Activated naive CD8-positive, alpha-beta T cell treated with anti-CD3 and anti-CD28 coated beads, Interleukin-2, amount 50 U/mL, for 16 hours (primary cell): ENCODE measurements around the gene TRAM2.

ENCODE experiments used
- DNase-seq: peaks from one replicate; pipeline ENCODE4 v3.0.0-alpha.2; 2020; ENCODE audit warnings: low read depth, low spot score

Gene TRAM2

DNA sequence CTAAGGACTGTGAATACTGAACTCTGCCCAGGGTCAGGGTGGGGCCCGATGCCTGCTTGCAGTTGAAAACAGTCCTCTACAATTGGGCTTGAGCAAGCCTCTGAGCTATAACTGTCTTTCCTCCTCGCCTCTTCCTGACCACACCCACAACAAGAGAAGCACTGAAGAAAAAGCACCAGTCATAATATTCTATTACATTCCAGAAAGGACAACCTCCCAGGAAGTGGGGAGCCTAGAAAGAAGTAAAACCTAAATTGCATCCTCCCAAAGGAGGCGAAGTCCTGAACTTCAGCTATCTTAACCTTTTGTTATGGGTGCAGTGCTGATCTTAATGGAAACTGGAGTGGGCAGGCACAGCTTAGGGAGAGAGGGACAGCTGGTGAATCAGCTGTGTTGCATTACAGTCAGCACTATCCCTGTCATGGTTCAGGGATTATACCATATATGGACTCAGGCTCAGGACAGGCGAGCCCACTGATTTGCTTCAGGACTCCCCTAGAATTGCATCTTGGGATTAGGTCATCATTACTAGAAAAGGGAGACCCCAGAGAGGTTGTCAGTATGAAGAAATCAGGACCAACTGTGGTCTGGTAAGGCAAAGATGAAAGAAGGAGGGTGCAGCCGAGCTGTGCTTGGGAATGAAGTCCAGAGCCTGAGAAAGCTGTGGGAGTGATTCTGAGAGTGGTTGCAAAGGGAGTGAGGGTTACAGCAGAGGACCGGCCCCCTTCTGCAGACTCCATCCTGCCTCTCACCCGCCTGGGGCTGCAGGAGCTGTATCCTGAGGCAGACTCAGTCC lies 18.3 kb upstream of the TRAM2 start:
- no peak for DNase-seq

DNA sequence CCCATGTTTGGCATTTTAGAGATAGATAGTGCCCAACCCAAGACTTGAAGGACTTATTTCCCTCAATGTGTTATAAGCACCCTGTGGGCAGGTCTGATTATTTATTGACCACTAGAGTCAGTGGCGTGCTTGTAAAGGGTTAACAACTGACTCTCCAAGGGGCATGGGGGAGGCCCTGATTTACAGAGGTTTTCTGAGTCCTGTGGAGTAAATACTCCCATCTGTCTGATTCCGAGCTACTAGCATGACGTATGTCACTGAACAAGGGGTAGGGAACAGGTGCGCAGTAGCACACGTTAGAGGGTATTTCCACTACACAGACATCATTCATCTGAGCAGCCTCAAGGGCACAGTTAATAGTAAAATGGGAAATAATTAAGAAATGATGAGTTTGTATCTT lies 17.4 kb upstream of the TRAM2 start:
- DNase-seq = no peak

DNA sequence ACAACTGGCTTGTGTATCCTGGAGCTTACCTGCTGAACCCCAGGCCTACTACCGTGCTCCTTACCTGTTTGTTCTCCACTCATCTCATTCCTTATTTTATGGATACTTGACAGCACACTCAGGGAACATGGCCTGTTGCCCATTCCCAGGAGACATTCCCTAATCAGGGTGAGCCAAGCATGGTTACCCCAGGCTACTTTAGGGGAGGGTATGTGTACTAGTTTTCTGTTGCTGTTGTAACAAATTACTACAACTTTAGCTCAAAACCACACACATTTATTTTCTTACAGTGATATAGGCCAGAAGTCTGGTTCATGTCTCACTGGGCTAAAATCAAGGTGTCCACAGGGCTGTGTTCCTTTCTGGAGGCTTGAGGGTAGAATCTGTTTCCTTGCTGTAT lies 15.0 kb upstream of the TRAM2 start:
- no peak for DNase-seq

DNA sequence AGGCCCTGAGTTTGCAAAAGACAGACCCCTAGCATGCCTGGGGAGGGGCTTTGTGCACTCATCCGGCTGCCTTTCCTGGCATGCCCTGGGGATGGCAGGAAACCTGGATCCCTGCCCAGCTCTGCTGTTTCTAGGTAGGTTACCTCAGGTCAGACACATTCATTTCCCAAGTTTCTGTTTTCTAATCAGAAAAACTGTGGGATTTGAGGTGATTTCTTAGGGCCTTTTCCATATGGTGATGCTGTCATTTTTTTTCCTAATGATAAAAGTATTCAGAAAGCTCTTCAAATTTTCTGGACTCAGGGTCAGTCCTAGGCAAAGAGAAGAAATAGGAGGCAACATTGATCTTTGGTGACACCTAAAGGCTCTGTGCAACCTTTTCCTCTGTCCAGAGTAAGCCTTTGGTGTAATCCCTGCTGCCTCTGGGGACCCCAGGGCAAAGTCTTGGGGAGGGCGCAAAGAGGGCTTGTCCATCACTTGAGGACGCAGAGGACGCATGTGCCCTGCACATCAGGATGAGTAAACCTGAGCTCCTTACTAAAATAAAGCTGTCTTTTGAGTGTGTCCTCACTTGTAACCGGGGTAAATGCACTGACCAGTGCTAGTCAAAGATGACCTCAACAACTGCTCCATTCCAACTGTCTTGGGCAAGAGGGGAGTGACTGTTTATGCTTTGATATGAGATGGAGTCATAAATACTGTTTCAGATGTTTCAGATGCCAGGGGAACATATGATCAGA lies 13.5 kb upstream of the TRAM2 start:
- no peak for DNase-seq

DNA sequence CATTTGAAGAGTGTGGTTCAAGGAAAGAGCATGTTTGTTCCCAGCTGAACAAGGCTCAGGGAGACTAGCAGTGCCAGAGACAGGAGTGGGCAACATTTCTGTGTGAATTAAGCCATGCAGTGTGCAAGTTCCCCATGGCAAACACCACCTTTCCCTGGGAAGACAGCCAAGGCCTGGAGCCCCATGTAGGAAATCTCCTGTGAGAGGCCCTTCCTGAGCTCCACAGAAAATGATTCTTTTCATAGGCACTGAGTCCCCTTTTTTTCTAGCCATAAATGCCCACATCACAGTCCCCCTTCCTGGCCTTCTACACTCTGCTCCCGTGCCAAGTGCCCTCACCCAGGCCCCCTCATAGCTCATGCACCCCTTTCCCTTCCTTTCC lies 11.8 kb upstream of the TRAM2 start:
- no peak for DNase-seq

DNA sequence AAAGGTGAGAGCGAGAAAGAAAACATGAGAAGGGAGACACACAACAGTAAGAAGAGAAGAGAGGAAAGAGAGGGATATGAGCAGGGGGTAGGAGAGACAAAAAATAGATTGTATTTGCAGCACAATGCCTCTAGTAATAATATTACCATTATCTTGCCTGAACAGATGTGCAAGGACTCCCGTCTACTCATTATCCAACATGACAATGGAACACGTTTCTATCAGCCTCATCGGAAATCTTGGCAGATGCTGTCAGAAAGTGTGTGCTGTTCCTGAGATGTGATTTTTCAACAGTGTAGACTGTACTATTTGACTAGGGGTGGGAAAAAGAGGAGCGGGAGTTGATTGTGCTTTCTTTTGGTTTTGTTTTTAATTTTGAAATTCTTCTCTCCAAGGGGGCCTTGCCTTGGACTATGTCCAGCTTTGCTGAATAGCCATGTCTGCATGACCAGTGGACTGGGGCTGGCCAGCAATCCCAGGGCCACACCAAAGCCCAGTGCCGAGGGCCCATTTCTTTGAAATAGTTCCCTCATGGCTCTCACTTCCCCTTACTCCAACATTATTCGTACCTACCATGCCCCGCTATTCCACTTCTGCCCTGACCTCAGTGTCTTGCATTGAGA lies 11.3 kb upstream of the TRAM2 start:
- DNase-seq = no peak

DNA sequence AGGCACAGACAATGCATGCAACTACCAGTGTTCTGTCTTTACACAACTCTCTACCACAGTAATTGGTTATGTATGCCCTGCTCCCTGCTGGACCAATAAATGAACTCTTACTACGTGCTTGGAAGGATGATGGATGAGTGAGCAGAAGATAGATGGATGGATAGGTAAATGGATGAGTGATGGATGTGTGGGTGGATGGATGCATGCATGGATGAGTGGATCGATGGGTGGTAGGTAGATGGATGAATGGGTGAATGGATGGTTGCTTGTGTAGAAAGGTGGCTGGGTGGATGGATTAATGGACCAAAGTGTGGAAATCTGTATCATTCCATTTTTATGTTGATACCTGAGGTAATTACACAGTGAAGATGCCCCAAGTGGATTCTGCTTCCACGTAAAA lies 10.1 kb upstream of the TRAM2 start:
- DNase-seq = no peak

DNA sequence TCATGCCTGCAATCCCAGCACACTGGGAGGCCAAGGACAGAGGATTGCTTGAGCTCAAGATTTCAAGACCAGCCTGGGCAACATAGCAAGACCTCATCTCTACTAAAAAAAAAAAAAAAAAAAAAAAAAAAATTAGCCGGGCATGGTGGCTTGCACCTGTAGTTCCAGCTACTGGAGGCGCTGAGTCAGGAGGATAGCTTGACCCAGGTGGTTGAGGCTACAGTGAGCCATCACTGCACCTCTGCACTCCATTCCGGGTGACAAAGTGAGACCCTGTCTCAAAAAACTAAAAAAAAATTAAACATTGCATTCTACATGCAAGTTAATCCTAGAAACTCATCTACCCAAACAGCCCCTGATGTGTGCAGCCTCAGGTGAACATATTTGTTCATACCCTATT lies 7.3 kb upstream of the TRAM2 start:
- DNase-seq = no peak

DNA sequence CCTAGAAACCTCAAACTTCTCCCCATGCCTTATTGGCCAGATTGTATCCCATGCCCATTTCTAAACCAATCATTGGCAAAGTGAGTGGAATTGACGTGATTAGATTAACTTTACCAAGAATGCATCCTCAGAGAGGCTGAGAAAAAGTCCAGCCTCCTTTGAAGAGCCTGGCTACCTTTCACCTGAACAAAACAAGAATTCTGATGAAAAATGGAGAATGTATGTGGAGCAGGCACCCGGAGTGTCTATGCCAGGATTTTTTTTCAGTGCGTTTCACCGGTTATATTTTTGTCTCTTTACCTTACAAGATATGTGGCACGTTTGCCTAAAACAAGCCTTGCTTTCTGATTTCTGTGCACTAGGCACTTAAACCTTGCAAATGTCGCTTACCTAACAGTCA lies 6.1 kb upstream of the TRAM2 start:
- DNase-seq = no peak

DNA sequence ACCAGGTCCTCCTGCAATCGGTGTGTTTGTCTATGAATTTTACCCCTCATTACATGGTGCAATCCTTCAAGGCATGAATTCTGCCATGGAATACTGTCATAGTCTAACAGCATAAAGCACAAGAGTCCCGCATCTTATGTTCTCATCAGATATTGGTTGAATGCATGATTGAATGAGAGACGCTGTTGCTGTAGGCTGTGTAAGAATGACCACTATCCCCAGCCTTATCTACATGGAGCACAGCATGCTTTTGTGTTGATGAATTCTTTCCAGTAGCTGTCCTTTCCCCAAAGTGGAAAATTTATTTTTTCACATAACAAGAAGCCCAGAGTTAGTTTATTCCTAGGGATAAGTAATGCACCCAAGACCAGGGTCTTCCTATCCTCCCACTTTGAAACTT lies 5.6 kb upstream of the TRAM2 start:
- DNase-seq = no peak

DNA sequence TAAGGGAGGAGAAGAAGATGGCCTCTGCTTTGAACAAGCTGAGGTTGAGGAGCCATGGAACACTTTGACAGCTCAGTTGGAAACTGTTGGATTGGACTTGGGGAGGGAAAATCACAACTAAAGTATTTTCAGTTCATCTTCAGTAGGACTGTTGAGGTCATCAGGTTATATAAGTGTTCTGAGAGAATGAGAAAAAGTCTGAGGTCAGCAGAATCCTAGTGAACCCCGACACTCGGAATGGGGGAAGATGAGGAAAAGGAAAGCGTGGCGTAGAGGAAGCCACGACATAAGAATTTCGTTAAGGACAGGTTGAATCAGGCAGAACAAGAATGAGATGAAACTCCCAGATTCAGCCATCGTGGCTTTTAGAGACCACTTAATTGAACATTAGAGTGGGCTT lies 4.0 kb upstream of the TRAM2 start:
- DNase-seq = no peak

DNA sequence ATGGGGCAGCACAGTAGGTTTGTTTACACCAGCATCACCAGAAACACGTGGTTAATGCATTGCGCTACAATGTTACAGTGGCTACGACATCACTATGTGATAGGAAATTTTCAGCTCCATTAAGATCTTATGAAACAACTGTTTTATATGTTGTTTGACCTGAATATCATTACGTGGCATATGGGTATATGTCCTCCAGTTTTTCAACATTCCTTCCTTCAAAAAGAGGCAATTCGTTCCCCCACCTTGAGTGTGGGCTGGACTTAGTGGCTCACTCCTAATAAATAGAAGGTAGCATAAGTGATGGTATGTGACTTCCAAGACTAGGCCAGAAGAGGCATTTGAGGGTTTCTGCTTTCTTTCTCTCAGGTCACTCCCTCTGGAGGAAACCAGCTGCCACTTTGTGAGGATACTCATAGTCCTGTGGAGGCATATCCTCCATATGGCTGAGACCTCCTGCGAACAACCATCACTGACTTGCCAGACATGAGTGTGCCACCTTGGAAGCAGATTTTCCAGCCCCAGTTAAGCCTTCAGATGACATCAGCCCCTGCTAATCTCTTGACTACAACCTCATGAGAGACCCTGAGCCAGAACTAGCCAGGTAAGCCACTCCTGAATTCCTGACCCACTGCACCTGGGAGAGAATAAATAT lies 2.3 kb upstream of the TRAM2 start:
- no peak for DNase-seq

DNA sequence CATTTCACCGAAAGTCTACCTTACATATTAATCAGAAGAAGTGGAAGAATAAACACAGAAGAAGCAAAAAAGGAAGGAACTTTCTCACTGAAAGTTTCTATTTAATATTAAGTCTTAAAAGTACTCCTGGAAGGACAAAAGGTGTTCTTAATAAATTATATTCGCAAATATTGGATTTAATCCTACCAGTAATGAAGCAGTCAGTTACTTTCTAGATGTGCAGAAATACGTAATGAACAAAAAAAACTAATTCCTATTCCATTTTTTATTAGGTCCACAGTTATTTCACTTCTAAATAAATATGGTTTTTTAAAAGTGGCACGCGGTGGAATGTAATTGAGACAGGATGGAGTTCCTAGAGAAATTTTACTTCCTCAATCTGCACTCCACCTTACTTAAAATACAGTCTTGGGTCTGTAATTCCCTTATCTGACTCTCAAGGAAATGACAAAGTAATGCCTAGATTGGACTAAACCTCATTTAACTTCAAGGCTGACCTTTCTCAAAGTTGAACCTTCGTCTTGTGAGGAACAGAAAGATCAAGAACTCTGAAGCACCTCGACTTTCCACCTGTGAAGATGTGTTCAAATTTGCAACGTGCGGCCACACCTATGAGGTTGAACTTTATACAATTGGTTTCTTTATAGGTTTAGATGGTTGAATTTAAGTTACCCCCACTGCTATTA lies 1.1 kb upstream of the TRAM2 start:
- no peak for DNase-seq

DNA sequence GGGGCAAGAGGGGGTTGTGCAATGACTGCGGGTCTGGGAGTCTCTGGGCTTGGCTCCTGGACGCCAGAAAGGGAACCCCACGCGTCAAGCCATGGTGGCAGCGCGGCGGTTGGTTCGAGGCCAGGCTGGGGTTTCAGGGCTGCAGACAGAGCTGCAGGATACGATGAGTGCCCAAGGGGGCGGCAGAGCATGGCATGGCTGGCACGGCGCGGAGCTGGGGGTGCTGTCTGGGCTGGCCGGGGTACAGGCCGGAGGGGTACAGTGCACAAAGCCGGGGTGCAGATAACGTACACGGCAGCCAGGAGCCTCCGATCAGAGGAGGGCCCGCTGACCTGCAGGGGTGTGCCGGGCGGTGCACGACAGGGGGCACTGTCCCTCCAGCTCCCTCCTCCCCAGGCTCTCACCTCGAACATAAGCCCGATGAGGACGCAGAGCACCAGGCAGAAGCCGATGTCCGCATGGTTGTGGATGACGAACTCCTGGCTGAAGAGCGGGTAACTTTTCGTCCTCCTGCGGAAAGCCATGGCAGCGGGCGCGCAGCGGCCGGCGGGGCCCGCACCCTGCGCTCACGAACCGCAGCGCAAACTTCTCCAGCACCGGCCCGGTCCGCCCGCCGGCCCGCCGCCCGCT lies 353 bp downstream of the TRAM2 start:
- peak; percentile 21 for DNase-seq

DNA sequence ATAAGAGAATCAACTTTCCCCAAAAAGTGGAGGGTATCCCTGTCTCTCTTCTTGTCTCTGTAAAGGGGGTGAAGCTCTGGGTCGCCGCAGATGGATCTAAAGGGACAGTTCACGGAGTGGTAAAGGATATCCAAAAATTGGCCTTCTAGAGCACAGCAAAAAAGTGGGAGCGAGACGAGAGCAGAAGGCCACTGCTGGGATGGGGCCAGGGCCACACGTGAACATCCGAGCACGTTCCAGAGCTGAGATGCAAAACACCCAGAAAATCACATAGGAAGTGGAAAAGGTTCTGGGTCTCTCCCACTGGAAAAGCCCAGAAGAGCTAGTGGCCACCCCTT lies 837 bp downstream of the TRAM2 start:
- DNase-seq = no peak

DNA sequence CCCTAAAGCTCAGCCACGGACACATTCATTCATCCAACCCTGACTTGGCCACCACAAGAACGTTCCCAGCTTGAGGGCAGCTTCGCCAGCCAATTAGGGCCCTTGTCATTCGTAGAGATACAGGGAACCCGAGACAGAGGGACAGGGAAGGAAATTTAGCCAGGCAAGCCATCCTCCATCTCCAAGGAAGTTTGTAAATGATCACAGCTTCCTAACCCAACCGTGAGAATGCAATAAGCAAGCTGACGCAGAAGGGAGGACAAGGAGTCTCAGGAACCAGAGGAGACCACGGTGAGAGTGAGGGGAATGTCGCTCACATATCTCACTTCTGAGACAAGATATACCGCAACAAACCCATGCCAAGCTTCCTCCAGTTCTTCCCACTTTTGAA lies 1.4 kb downstream of the TRAM2 start:
- DNase-seq = no peak

DNA sequence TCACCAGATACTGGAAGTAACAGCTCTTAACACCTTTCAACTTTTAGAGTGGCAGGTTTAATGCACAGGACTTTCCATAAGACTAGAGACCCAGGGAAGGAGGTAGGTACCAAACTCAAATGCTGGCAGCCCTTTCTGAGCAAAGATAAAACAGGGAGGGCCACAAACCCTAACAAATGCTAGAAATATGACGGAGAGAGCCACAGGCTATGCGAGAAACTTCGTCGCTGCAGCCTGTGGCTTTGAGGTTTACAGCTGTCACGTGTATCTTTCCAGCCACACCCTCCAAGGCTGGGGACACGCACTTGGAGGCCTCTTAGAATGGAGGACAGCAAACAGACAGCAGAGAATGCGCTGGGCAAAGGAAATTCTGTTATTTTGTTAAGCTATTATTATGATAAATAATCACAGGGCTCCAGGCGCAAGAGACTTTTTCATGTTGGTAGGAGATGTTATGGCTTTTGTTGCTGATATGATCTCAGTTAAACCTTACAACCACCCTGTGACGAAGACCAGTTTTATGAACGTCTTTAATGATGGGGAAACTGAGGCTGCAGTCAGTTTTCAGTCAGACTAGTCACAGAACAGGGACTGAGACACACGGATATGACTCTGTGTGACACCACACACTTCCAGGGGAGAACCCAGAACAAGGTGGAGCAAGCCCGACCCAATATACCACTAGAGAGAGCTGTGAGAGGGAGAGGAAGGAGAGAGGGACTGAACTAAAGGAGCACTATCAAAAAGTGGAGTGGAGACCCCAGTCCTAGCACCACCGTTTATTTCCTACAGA lies 2.0 kb downstream of the TRAM2 start:
- DNase-seq = no peak

DNA sequence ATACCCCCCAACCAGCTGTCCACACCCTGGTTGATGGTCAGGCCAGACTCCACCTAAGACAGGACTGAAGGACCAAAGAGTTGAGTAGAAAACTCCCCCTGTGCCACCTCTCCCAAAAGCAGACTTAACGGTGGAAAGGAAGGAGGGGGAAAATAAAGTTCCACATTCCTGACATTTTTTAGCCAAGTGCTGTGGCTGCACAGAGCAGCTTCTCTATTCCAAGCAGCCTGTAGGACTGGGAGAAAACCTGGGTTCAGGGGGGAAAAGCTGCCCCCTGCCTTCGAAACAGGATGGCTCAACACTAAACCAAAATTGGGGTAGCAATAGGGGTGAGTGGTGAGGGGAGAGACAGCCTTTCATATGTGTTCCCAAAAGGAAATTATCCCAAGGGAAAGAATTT lies 3.6 kb downstream of the TRAM2 start:
- no peak for DNase-seq

DNA sequence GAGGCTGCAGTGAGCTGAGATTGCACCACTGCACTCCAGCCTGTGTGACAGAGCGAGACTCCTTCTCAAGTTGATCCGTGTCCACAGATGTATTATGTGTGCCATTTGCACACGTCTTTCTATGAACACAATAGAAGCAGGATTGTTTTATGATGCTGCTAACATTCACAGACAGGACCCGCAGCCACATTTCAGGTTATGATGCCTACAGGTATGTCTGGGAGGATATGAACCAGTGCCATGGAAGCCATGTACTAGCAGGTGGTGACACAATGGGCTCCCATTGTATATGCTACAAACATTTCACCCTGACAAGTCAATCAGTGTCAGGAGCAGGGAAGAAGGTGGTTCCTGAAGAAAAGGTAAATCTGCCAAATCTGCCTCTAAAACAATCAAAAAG lies 4.3 kb downstream of the TRAM2 start:
- DNase-seq = no peak

DNA sequence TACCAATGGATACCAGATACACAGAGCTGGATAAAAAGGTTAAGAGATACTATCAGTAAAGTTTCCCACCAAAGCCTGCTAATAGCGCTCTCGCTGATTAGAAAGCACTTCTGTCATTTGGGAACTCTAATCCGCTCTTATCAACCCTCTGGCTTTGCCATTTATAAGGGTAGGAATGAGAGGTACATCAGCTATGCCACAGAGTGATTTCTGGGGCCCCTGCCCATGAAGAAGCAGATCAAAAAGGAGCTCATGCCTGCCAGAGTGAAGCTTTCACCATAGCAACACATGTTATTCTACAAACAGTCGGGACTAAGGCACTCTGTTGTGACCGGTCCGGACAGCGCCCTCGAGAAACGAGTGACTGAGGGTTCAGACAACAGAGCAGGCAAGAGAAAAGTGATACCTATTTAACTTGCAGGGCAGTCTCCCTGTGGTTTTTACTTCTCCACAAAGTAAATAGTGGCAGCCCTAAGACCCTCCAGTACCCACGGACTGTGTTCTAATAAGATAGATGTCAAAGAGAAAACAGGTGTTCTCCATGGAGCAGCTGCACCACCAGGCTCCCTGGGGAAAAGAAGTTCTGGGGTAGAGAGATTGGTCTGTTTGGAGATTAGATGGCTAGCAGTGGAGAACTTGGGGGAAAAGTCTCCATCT lies 5.6 kb downstream of the TRAM2 start:
- DNase-seq = no peak
